HG03469 (cell line): ENCODE results near the gene EGFL7.
"Not testable (repeated sequence)": the region's sequence is repeated elsewhere in the genome, so short reads cannot be mapped to it uniquely, and the experiment has no call there.

Experiments
- ATAC-seq: cut with Tn5 transposase; IDR thresholded peaks from one replicate; pipeline ENCODE4 v1.9.1; 2021; ENCODE audit warnings: mild to moderate bottlenecking, moderate library complexity, moderate number of reproducible peaks; ENCODE audit not compliant: unreplicated experiment

The EGFL7 gene

DNA sequence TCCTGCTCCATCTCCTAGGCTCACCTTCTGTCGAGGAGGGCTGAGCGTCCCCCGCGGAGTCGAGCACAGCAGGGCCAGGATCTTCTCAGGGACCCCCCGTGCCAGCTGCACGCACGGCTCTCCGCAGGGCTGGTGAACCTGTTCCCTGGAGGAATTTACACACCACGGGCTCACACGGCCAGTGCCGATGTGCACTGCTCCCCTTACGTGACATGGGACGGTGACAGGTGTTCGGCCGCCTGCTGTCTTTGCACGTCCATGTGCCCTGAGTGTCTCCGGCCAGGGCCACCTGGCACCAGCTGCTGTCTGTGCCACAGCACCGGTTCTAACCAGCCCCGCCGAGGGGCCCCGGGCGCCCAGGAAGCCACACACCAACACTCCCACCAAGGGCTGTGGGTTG lies 33.2 kb downstream of the EGFL7 start:
- ATAC-seq = no peak

DNA sequence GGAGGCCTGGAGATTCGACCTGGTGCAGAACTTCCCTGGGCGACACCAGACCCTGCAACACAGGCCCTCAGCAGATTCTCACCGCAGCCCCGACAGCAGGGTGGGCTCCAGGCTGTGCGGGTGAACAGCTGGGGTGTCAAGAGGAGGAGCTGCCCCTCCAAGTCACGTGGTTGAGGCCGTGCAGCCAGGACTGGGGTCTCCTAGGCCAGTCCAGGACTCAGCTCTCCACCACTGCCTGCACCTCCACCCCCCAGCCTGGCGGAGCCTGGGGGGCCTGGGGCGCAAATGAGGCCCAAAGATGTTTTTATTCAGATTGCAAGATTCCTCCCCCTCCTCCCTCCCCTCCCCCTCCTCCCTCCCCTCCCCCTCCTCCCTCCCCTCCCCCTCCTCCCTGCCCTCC lies 33.8 kb downstream of the EGFL7 start:
- no peak for ATAC-seq

- ATAC-seq = no peak
Measured at GRCh38 chr9:136697146-136697820, 34.6 kb downstream of the EGFL7 start.

DNA sequence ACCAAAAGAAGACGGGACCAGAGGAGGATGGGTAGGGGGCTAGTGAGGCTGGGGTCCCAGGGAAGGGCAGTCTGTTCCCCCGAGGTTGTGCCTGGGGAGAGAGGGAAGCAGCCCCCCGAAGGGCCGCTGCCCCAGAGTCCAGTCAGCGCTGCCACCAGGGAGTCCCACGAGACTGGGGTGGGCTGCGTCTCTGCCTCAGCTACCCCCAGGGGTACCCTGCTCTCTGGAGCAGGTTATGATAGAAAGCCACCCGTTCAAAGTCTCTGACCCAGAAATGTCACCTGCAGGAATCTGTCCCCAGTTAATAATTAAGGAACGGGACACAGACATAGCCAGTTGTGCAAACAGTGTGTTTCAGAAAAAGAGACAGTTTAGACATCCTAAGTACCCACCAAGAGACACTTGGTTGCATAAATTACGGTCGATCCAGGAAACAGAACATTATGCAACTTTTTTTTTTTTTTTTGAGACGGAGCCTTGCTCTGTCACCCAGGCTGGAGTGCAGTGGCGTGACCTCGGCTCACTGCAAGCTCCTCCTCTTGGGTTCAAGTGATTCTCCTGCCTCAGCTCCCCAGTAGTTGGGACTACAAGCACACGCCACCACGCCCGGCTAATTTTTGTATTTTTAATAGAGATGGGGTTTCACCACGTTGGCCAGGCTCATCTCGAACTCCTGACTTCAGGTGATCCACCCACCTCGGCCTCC lies 35.3 kb downstream of the EGFL7 start:
- no peak for ATAC-seq

GRCh38 chr9:136698635-136699246 lies 36.0 kb downstream of the EGFL7 start:
- no peak for ATAC-seq

DNA sequence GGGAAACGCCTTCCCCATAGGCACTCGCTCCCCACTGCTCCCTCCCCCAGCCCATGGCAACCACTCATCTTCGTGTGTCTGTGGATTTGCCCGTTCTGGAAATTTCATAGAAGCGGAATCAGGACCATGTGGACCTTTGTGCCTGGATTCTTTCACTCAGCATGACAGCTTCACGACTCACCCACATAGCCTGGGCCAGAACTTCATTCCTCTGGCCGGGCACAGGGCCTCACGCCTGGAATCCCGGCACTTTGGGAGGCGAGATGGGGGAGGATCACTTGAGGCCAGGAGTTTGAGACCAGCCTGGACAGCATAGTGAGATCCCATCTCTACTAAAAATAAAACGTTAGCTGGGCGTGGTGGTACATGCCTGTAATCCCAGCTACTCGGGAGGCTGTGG lies 37.6 kb downstream of the EGFL7 start:
- no peak for ATAC-seq

DNA sequence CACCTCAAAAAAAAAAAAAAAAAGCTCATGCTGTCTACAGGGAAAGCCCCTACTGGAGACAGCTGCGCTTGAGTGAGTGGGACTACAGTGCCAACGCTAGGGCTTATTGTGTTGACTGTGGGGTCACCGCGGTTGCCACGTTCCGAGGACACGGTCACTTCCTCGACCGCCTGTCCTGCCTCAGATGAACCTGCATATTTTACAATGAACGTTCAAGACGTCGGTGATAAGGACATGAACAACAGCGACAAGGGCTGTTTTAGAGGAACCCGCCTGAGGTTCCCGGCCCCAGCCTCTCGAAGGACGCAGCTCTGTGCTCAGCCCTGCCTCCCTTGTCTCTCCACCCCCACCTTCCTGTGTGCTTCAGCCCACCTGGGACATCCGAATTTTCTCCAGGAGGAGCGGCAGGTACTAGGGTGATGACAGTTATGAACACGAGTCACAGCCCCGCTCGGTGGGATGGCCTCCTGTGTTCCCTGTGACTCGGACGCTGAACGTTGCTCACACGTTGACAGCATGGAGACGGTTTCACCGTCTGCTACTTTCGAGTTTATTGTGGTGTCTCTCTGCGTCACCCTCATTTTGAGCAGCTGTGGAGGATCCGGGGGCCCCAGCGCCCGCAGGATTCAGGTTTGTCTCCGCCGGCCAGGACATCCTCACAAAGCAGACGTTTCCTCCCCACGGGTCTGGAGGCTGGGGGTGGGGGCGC lies 38.4 kb downstream of the EGFL7 start:
- ATAC-seq = no peak

GRCh38 chr9:136701668-136702053 lies 38.9 kb downstream of the EGFL7 start:
- no peak for ATAC-seq

- ATAC-seq = no peak
Measured at GRCh38 chr9:136703276-136703860, 40.7 kb downstream of the EGFL7 start.

GRCh38 chr9:136704741-136705140 lies 42.0 kb downstream of the EGFL7 start:
- ATAC-seq = not testable (repeated sequence)

DNA sequence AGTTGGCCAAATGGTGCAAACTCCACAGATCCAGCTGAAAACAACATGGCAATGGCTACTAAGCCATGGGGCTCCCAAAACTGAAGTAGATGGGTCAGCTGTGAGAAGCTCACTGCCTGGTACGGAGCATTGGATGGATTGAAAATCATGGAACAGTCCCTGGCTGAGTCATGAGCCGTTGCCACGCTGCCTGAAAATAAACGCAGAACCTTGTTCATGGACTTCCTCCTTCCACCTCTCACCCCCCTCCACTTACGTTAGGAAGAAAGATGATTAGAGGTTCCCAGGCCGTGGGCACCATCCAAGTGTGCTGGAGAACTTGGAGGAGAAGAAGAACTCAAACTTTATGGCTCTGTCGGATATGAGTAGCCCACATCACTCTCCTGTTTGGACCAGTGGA lies 42.8 kb downstream of the EGFL7 start:
- no peak for ATAC-seq

- no peak for ATAC-seq
Measured at GRCh38 chr9:136707011-136707410, 44.3 kb downstream of the EGFL7 start.

- no peak for ATAC-seq
Measured at GRCh38 chr9:136707849-136708517, 45.3 kb downstream of the EGFL7 start.

DNA sequence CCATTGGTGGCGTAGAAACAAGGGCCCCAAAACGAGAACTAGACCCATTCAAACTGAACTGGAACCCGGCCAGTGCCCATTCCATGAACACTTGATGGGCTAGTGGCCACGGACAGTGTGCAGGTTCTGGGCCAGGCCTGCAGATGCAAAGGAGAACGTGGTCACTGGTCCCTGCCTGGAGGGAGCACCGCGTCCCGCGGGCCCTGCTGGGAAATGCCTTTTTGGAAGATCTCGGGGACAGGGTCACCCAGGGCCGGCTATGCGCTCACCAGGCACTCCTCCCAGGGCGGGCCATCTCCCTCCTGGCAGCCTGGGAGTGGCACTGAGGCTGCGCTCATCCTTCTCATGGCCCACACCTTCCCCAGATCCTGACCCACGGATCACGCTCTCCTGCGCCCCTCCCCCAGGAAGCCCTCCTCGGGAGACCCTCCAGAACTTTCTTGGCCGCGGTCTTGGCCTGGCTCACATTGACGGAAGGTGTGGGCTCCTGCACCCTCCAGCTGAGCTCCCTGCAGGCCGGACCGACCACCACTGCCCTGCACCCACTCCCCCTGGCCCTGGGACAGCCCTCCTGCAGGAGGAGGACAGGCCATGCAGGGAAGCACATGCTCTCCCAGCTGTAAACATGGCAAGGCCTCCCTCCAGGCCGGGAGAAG lies 46.9 kb downstream of the EGFL7 start:
- ATAC-seq = no peak

DNA sequence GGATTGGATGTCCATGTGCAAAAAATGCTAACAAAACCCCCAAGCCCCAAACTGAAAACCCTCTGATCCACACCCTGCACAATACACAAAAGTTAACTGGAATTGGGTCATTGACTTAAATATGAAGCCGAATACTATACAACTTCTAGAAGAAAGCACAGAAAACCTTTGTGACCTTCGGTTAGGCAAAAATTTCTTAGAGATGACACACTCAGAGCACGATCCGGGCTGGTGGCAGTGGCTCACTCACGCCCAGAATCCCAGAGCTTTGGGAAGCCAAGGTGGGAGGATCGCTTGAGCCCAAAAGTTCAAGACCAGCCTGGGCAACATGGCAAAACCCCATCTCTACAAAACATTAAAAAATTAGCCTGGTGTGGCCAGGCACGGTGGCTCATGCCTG lies 47.8 kb downstream of the EGFL7 start:
- ATAC-seq = no peak

DNA sequence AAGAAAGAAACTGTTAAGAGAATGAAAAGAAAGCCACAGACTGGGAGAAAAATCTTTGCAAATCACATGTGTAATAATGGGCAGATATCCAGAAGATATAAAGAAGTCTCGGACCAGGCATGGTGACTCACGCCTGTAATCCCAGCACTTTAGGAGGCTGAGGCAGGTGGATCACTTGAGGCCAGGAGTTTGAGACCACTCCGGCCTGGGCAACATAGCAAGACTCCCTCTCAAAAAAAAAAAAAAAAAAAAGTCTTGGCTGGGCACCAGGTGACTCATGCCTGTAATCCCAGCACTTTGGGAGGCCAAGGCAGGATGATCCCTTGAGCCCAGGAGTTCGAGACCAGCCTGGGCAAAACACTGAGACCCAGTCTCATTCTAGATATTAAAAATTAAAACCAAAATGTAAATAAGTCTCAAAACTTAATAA lies 48.5 kb downstream of the EGFL7 start:
- ATAC-seq = not testable (repeated sequence)

GRCh38 chr9:136711751-136712689 lies 49.3 kb downstream of the EGFL7 start, which contains the start of gene DIPK1B:
DIPK1B (plus strand) TSS chr9:136712572; CDS start chr9:136712666, 94 bp downstream.
- ATAC-seq = no peak

DNA sequence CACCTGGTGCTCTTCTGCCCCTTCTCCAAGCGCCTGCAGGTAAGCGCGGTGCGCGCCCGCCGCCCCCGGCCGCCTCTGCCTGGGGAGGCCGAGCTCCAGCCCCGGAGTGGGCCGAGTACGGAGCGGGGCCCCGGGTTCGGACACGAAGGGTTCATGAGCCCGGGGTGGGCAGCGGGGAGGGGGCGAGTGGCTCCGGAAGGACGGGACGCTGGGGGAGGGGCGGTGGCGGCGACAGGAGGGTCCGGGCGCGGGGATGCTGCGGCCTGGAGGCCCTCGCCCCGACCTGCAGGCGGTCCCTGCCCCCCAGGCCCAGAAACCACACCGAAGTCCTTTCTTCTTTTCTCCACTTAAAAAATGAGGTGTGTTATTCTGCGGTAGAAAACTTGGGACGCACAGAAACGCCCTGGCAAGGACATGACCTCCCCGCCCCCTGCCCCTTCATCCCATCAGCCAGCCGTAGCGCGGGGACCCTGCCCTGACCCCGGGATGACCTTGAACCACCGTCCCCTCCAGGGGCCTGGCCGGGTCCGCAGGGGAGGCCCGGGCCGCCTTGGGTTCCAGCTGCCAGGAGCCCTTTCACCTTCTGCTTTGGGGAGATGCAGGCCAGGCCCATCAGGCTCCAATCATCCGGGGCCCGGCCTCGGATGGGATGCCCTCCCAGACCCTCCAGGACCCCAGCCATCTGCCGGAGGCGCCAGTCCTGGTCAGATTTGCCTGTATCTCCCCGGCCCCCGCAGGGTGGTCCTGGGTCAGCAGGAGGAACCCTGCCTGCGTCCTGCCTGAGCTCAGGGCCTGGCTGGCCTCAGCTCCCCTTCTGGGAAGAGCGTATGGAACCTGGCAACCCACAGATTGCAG lies 50.2 kb downstream of the EGFL7 start:
- no peak for ATAC-seq
